Measurements from ENCODE around the gene SEC14L1.
"Not testable (repeated sequence)": the region's sequence is repeated elsewhere in the genome, so short reads cannot be mapped to it uniquely, and the experiment has no call there.

The SEC14L1 gene

DNA sequence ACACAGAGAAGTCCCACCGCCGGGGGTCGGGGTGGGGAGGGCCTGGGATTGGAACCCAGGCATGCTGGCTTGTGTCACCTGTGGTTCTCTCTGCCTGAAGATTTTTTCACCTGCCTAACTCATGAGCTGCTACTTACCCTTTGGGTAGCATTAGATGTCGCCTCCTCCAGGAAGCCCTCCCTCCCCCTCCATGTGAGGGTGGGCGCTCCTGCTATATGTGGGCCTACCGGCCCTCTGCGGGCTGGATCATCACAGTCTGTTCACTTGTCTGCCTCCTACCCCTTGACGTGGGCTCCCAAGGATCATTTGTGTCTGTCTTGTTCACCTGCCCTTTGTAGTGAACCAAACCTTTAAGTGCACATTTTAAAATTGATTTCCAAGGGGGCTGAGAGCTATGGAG is 106.8 kb downstream of the SEC14L1 start:
- peaks cover 23% of the 10 kb centered on the region for H3K4me1 Mint-ChIP-seq
- no peak for ATAC-seq
- H3K9me3 Mint-ChIP-seq, result no peaks in the 10 kb centered on the region
- peaks cover 26% of the 10 kb centered on the region for H3K27me3 Mint-ChIP-seq
- peak overlapping the region; percentile 54 for H3K27ac Mint-ChIP-seq
- peak overlapping the region; percentile 47 for H3K4me3 Mint-ChIP-seq
- H3K36me3 Mint-ChIP-seq, result no peaks in the 10 kb centered on the region

DNA sequence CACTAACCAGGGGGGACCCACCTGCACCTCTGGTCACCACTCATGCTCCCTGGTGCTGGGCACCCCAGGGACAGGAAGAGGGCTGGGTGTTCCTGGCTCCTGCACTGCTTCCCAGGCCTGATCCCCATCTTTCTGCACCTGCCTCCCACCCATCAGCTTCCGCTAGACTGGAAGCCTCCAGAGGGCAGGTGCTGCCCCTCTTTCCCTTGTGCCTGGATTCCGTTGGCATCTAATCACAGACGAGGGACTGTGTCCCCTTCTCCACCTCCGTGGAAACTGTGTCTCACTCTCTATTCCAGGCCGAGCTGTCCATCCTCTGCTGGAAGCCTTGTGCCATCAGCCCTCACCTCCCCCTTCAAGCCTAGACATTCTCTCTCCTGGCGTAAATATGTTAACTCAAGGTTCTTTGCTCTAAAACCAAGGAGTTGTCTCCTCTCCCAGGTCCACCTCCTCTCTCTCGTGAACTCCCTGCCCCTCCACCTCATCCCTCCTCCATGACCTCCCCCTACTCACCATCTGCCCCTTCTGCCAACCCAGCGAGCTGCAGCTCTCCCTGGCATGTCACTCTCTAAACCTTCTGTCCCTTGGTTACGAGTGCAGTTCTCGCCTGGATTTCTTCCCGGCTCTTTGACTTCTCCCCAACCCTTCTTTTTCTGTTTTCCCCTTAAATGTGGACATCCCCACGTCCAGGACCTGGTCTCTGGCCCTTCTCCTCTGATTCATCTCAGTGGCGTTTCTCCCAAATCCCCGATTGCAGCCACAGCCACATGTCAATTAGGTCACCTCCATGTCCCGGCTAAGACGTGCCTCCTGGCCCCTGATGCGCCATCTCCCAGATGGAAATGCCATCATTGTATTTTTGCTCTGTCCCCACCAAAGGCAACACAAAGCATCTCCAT is 107.7 kb downstream of the SEC14L1 start:
- H3K9me3 Mint-ChIP-seq, result no peaks in the 10 kb centered on the region

DNA sequence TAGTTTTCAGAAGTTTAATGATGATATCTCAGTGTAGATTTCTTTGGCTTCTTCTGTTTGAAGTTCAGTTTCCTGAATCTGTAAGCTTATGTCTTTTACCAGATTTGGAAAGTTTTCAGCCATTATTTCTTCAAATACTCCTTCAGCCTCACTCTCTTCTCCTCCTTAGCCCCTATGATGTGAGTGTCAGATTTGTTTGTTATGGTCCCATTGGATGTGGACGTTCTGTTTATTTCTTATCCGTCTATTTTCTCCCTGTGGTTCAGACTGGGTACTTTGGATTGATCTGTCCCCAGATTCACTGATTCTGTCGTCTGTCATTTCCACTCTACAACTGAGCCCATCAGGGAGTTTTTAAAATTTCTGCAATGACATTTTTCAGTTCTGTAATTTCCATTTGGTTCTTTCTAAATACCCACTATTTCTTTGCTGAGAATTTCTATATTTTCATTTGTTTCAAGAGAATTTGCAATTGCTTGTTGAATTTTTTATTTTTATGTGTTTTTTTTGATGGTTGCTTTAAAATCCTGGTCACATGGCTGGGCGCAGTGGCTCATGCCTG is 110.9 kb downstream of the SEC14L1 start:
- H3K27me3 Mint-ChIP-seq, result peaks cover 59% of the 10 kb centered on the region

More for the DNA sequence above, 107.7 kb downstream of the SEC14L1 start:
- no peak overlapping the region for H3K27ac Mint-ChIP-seq
- no peaks in the 10 kb centered on the region for H3K36me3 Mint-ChIP-seq
- H3K27me3 Mint-ChIP-seq, result peaks cover 29% of the 10 kb centered on the region
- no peak for ATAC-seq
- H3K4me1 Mint-ChIP-seq, result peaks cover 23% of the 10 kb centered on the region
- H3K4me3 Mint-ChIP-seq, result no peak overlapping the region

DNA sequence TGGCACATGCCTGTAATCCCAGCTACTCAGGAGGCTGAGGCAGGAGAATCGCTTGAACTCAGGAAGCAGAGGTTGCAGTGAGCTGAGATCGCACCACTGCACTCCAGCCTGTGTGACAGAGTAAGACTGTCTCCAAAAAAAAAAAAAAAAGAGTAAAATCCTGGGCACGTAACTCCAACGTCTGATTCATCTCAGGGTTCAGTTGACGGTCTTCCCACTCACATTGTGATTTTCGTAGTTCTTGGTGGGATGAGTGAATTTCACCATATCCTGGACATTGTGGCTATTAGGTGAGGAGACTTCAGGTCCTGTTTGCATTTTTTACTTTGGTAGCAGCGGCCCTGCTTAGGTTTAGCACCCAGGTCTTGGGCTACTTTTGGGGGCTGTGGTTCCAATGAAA is 111.5 kb downstream of the SEC14L1 start:
- not testable (repeated sequence) for H3K4me3 Mint-ChIP-seq, H3K4me1 Mint-ChIP-seq, ATAC-seq, H3K9me3 Mint-ChIP-seq, H3K36me3 Mint-ChIP-seq, H3K27ac Mint-ChIP-seq
- H3K27me3 Mint-ChIP-seq, result peaks cover 65% of the 10 kb centered on the region

More for the DNA sequence above, 110.9 kb downstream of the SEC14L1 start:
- Mint-ChIP-seq H3K4me3 (no peak overlapping the region), H3K9me3 (no peaks in the 10 kb centered on the region), H3K27ac (no peak overlapping the region), H3K4me1 (peaks cover 6% of the 10 kb centered on the region), H3K36me3 (no peaks in the 10 kb centered on the region)
- ATAC-seq, result no peak

DNA sequence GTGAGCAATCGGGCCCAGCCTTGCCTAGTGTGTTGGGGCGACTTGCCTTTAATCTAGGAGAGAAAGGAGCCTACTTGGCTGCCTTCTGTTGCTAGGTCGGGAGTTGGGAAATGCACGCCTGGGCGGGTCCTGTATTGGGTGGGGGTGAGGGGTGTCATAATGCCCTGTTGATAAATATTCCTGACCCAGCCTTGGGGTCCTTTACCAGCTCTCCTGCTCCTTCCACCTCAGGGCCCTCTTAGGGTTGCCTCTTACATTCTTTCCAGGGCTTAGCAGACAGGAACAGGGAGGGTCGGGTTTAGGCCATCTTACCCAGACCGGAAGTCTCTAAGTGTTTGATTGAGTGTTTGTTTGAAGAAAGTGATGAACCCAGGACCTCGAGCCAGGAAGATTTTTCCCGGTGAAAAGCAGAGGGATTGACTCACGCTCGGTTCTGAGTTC is 112.9 kb downstream of the SEC14L1 start:
- H3K27ac Mint-ChIP-seq, result no peak overlapping the region
- no peaks in the 10 kb centered on the region for H3K4me1 Mint-ChIP-seq
- no peak for ATAC-seq
- no peaks in the 10 kb centered on the region for H3K9me3 Mint-ChIP-seq
- H3K36me3 Mint-ChIP-seq, result no peaks in the 10 kb centered on the region
- H3K4me3 Mint-ChIP-seq, result no peak overlapping the region
- H3K27me3 Mint-ChIP-seq, result peaks cover 67% of the 10 kb centered on the region

DNA sequence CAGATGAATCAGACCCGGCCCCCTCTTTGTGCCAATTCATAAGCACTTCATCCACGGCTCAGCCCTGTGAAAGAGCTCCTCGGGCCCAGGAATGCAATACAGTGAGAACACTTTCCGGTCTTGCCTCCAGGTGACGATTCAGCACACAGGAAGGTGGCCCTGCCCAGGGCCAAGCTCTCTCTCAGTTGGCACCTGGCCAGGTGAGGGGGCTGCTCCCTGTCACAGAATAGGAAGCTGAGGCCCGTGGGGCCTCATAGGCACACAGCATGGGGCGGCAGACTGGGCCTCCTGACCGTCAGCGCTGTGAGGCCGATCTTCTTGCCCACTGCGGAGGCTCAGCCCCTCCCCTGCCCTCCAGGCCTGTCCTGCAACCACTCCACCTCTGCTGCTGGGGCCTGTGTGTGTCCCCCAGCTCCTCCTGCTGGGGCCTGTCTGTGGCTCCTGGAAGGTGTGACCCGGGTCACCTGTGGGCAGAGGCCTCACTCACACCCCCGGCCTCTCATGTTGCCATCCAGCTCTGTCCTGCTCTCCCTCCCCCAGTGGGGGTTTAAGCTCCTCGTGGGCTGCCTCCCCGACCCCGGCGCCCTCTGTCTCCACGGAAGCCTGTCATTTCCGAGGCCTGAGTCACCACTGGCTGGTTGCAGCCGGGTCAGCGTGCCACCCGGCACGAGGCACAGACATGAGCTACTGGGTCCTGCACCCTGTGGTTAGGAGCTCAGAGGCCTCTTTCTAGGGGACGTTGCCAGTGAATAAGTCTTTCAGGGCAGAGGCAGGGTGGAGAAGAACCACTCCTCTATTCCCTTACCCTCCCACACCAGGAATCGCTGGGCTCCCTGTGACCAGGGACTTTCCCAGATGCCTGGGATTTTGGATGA is 114.4 kb downstream of the SEC14L1 start:
- H3K27ac Mint-ChIP-seq, result no peak overlapping the region
- H3K27me3 Mint-ChIP-seq, result peaks cover 69% of the 10 kb centered on the region
- no peaks in the 10 kb centered on the region for H3K4me1 Mint-ChIP-seq
- no peak overlapping the region for H3K4me3 Mint-ChIP-seq
- no peaks in the 10 kb centered on the region for H3K9me3 Mint-ChIP-seq
- no peaks in the 10 kb centered on the region for H3K36me3 Mint-ChIP-seq
- ATAC-seq, result no peak

DNA sequence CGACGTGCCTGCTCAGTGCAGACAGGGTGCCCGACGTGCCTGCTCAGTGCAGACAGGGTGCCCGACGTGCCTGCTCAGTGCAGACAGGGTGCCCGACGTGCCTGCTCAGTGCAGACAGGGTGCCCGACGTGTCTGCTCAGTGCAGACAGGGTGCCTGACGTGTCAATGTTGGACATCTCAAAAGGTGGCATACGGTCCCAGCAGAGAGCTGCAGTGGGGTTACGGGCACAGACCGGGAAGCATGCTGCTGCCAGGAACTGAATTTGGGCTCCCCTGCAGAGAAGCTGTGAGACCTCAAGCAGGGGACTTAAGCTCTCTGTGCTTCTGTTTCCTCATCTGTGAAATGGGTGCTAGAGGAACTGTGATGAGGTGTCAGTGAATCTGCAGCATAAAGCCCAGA is 115.2 kb downstream of the SEC14L1 start:
- not testable (repeated sequence) for ATAC-seq, H3K4me1 Mint-ChIP-seq, H3K4me3 Mint-ChIP-seq, H3K36me3 Mint-ChIP-seq, H3K27ac Mint-ChIP-seq, H3K9me3 Mint-ChIP-seq
- peaks cover 73% of the 10 kb centered on the region for H3K27me3 Mint-ChIP-seq

DNA sequence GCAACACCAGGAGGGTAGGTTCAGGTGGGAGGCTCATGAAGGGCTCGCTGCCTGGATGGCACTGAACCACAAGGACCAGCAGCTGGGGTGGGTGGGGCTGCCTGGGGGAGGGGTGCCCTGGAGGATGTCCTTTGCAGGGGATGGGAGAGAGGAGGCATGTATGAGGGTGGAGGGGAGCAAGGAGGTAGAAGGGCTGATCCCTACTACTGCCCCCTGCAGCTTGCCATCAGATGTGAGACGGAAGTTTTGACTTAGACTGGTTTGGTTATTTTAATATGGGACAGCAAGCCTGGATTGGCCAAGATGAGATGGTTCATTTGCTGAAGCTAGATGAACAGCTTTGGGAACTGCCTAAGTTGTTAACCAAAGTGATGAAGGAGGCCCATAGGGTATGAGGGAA is 115.9 kb downstream of the SEC14L1 start:
- H3K4me3 Mint-ChIP-seq, result no peak overlapping the region
- no peak for ATAC-seq
- peaks cover 80% of the 10 kb centered on the region for H3K27me3 Mint-ChIP-seq
- peaks cover 6% of the 10 kb centered on the region for H3K4me1 Mint-ChIP-seq
- no peaks in the 10 kb centered on the region for H3K9me3 Mint-ChIP-seq
- H3K27ac Mint-ChIP-seq, result no peak overlapping the region
- H3K36me3 Mint-ChIP-seq, result no peaks in the 10 kb centered on the region

DNA sequence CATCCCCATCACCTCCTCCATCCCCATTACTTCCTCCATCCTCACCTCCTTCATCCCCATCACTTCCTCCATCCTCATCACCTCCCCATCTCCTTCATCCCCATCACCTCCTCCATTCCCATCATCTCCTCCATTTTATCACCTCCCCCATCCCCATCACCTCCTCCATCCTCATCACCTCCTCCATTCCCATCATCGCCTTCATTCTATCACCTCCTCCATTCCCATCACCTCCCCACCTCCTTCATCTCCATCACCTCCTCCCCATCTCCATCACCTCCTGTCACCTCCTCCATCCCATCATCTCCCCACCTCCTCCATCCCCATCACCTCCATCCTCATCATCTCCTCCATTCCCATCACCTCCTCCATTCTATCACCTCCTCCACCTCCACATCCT is 116.4 kb downstream of the SEC14L1 start:
- Mint-ChIP-seq H3K9me3 (no peaks in the 10 kb centered on the region), H3K4me3 (no peak overlapping the region), H3K27ac (no peak overlapping the region), H3K27me3 (peaks cover 81% of the 10 kb centered on the region), H3K4me1 (peaks cover 6% of the 10 kb centered on the region), H3K36me3 (no peaks in the 10 kb centered on the region)
- ATAC-seq, result no peak

DNA sequence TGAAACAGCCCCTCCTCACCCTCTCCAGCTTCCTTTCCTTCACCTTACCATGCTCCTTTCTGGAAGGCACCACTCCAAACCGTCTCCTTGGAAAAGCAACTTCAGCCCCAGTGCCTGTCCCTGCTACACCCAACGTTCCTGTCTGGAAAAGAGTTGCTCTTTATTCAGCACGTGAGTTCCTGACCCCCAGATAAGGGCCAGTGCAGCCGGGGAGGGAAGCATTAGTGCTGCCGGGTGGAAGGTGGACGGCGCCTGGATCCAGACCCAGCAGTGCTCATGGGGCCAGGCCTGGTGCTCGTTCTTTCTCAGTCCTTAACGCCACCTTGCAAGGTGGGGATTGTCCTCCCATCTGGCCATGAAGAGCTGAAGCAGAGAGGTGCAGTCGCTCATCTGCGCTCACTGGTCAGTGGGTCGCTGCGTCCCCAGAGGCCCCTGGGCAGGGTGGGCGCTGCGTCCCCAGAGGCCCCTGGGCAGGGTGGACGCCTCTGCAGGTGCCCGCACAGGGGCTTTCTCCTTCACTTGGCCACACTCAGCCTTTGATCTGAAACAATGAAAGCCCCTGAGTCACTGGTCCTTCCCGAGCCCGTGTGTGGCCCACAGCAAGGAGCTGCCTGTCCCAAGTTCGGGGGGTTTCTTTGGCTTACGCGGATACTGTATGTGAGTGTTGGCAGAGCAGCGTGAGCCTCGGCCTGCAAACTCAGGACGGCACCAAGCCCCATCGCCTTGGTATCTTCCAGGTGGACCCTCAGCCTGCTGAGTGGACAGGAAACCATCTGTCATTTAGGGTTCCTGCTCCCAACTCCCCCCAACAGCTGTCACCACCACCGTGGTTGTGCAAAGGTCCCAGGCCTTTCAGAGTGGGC is 117.1 kb downstream of the SEC14L1 start:
- H3K36me3 Mint-ChIP-seq, result no peaks in the 10 kb centered on the region
- no peak for ATAC-seq
- no peak overlapping the region for H3K4me3 Mint-ChIP-seq
- peaks cover 6% of the 10 kb centered on the region for H3K4me1 Mint-ChIP-seq
- no peaks in the 10 kb centered on the region for H3K9me3 Mint-ChIP-seq
- peaks cover 76% of the 10 kb centered on the region for H3K27me3 Mint-ChIP-seq
- no peak overlapping the region for H3K27ac Mint-ChIP-seq

DNA sequence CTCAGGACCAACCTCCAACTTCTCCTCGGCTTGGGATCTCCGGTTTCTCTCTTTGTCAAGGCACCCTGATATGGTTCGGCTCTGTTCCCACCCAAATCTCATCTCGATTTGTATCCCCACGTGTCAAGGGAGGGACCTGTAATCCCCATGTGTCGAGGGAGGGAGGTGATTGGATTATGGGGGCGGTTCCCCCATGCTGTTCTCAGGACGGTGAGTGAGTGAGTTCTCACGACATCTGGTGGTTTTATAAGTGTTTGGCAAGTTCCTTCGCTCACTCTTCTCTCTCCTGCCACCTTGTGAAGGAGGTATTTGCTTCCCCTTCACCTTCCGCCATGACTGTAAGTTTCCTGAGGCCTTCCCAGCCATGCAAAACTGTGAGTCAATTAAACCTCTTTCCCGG is 117.9 kb downstream of the SEC14L1 start:
- Mint-ChIP-seq H3K36me3 (no peaks in the 10 kb centered on the region), H3K27ac (no peak overlapping the region), H3K27me3 (peaks cover 75% of the 10 kb centered on the region), H3K4me1 (peaks cover 6% of the 10 kb centered on the region), H3K9me3 (no peaks in the 10 kb centered on the region), H3K4me3 (no peak overlapping the region)
- no peak for ATAC-seq

DNA sequence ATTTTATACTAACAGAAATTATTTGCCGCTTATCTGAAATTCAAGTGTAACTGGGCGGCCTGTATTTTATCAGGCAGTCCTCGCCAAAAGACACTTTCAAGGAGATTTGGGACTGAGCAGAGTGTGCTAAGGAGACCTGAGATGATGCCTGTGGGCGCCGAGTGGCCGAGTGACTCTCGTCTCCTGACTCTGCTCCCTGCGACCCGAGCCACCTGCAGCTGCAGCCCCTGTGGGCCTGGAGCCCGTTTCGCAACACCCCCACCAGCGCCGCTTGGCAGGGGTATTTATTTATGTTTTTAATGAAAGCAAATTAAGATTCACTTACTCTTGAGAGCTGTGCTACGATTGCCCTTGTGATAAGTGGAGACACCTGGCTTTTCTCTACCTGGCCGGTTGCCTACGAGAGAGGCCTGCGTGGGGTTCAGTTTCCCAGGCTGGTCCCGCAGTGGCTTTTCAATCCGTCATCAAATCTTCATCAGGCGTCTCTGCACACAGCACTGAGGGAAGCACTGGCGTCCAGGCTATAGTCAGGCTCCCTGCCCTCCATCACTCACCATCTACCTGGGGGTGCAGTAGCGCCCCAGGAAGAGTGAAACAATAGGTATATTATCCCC is 124.0 kb downstream of the SEC14L1 start:
- Mint-ChIP-seq H3K9me3 (no peaks in the 10 kb centered on the region), H3K4me3 (no peak overlapping the region)

DNA sequence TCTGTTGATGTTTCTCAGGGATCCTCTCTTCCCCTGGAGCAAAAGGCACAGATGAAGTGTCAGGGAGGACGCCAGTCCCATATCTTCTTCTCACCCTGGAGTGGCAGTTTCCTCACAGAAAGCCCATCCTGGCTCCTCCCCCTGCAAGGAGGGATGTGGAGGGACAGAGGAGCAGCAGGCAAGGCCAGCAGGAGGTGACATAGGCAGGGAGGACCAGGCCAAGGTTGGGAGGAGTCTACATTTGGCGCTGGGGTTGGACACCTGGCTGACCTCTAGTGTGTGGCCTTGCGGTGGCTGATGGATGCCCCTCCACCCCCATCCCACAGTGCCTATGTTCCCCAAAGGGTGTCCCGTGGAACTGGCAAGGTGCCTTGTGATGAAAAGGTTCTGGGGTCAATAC is 125.4 kb downstream of the SEC14L1 start:
- H3K36me3 Mint-ChIP-seq, result peaks cover 5% of the 10 kb centered on the region
- no peak overlapping the region for H3K4me3 Mint-ChIP-seq
- peaks cover 3% of the 10 kb centered on the region for H3K9me3 Mint-ChIP-seq
- peaks cover 5% of the 10 kb centered on the region for H3K4me1 Mint-ChIP-seq
- H3K27me3 Mint-ChIP-seq, result peaks cover 58% of the 10 kb centered on the region
- no peak overlapping the region for H3K27ac Mint-ChIP-seq
- ATAC-seq, result no peak

More for the DNA sequence above, 124.0 kb downstream of the SEC14L1 start:
- no peak for ATAC-seq
- Mint-ChIP-seq H3K27ac (no peak overlapping the region), H3K36me3 (no peaks in the 10 kb centered on the region), H3K27me3 (peaks cover 54% of the 10 kb centered on the region), H3K4me1 (peaks cover 6% of the 10 kb centered on the region)

All from stimulated activated memory B cell treated with anti-CD40 and anti-IgM and Interleukin-4, amounts not matched to agents 10 μg/mL and 1 μg/mL and 100 μg/mL, for 72 hours (primary cell).